LNCaP clone FGC (cell line): ENCODE data around the gene CSHL1.

ENCODE experiments used
- DNase-seq: peaks from one replicate; pipeline ENCODE4 v3.0.0-alpha.2; 2011; ENCODE audit warnings: low read depth
- H3K4me3 ChIP-seq: 2 replicates; pipeline ENCODE4 v1.5.1; 2011; ENCODE audit warnings: mild to moderate bottlenecking, low read depth, low read length, control low read depth
- TF ChIP-seq, protein P1 (sequence below): IDR thresholded peaks from 2 replicates; pipeline ENCODE4 v1.5.1; 2012; ENCODE audit warnings: mild to moderate bottlenecking; ENCODE audit not compliant: control insufficient read depth, insufficient read depth; ENCODE audit errors: extremely low read depth

Gene CSHL1

DNA sequence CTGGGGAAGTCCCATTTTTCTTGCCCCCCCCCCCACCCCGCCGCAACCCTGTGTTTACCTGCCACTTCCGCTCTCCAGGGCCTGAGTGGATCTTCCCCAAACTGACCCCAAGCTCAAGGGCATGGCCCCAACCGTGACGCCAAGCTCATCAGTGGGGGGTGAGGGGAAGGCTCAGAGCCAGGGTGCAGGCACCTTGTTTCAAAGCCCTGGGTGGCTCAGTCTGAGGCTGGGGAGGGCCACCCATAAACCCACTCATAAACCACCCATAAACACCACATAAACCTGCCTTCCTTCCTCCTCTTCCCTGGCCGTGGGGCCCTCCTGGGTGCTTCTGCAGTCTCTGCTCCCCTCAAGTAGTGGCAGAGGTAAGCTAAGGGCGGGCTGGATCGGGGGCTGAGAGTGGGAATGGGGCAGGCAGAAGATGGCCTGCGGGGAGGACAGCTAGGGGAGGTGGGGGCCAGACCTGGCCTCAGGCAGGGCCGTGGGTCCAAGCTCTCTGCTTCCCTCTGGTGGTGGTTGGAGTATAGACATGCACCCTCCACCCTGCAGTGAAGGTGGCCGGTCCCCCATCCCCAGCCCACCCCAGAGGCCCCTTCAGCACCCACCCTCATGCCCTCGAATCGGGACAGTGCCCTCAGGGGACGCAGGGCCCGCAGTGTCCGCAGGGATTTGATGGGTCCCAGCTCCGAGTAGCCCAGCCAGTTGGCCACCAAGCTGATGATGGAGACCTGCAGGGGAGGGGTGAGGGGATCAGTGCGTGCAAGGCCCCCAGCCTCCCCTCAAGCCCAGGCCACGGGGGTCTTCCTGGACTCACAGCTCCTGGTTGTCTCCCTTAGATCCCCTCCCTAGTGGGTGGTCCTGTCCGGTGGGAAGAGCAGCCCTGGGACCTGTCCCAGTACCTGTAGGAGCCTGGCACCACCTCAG, 35.6 kb upstream of the CSHL1 start:
- TF ChIP-seq, protein P1, sequence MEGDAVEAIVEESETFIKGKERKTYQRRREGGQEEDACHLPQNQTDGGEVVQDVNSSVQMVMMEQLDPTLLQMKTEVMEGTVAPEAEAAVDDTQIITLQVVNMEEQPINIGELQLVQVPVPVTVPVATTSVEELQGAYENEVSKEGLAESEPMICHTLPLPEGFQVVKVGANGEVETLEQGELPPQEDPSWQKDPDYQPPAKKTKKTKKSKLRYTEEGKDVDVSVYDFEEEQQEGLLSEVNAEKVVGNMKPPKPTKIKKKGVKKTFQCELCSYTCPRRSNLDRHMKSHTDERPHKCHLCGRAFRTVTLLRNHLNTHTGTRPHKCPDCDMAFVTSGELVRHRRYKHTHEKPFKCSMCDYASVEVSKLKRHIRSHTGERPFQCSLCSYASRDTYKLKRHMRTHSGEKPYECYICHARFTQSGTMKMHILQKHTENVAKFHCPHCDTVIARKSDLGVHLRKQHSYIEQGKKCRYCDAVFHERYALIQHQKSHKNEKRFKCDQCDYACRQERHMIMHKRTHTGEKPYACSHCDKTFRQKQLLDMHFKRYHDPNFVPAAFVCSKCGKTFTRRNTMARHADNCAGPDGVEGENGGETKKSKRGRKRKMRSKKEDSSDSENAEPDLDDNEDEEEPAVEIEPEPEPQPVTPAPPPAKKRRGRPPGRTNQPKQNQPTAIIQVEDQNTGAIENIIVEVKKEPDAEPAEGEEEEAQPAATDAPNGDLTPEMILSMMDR, result peak; percentile 77
- H3K4me3 ChIP-seq, result no peak overlapping the region
- no peak for DNase-seq

DNA sequence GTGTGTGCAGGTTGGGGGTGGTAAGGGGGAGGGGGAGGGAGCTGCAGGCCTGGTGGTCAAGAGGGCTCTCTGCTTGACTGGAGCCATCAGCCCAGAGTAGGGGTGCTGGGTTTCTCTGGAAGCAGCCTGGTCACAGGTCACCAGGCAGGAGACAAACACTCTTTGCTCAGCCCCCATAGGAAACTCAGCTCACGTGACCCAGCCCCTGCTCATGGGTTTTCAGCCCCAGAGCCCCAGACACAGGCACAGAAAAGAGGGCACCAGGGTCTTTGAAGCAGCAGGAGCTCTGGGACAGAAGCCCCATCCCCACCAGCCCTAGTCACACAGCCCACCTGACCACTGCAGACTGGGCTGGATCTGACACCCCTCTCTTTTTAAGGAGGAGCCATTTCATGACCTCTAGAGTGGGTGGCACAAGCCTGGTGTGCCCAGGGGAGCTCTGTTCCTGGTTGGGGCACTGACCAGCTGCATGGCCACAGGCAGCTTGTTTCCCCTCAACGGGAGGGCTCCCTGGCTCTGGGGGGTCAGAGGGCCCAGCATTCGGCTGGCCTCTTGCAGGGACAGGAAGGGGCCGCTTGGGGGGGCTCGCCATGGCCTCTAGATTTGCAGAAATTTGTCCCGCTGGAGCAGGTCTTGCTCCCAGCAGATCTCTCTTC, 34.9 kb upstream of the CSHL1 start:
- no peak overlapping the region for H3K4me3 ChIP-seq
- no peak for DNase-seq
- TF ChIP-seq, protein P1, result no peak

DNA sequence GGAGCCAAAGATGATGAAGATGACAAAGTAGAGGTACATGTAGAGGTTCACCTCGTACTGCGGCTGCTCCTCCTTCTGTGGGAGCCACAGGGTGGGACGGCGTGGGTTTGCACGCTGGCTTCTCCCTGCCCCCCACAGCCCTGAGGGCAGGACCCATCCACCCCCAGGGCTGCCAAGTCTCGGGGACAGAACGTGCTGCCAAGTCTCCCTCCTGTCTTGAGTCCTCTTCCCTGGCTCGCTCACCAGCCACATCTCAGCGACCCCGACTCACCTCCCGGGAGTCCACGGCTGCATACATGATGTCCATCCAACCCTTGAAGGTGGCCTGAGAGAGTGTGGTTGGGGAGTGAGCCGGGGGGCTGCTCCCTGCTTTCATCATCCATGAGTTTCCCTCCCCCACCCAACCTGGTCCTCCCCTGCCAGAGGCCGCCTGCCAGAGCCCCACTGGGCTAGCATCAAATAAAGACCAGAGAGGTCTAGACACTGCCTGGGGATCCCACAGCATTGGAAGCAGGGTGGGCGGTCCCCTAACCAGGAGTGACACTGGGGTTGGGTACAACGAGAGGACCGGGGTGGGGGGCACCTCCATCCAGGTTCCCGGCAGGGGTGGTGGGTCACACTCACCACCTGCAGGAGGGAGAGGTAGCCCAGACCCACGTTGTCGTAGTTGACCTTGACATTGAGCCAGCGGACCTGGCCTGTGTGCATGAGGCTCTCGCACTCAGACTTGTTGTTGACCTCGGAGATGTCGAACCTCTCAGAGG, 33.9 kb upstream of the CSHL1 start:
- TF ChIP-seq, protein P1, result no peak
- no peak overlapping the region for H3K4me3 ChIP-seq

DNA sequence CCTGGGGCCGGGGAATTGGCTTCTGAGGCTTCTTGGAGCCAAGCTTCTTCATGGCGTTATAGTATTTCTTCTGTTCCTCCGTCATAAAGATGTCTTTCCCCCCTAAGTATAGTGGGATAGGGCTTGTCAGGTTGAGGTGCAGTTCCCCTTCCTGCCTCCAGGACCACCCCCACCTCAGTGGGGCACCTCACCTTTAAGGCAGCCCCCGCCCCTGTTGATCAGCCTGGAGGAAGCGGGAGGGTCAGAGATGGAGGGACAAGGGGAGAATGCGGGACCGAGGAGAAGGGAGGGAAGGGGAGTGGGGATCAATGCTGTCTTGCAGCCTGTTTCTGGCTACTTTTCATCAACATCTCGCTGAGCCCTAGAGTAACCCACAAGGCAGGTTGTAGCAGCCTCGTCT, 32.7 kb upstream of the CSHL1 start:
- TF ChIP-seq, protein P1, result no peak
- no peak overlapping the region for H3K4me3 ChIP-seq
- no peak for DNase-seq

More for the DNA sequence above, 33.9 kb upstream of the CSHL1 start:
- no peak for DNase-seq

DNA sequence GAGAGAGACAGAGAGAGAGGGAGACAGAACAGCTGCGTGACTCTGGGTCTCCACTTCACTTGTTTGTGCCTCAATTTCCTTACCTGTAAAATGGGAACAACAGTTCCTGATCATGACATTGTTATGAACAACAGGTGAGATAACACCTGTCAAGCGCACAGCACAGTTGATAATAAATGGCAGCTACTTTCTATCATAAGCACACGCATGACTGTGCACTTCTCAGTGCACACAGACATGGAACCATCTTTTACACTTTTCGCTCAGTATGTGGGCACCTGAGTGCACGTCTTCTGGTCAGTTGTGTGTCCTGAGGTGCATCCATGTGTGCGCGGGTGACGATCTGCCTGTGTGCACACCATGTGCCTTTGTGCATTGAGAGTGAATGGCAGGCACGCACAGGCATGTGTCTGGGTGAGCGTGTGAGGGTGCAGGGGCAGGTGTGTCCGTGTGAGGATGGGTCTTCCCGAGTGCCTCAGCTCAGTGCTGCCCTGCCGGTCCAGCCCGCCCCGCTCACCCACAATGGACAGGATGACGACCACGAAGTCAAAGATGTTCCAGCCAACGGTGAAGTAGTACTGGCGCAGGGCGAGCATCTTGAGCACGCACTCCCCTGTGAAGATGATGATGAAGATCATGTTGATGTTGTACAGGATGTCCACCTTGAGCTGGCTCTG, 31.4 kb upstream of the CSHL1 start:
- no peak overlapping the region for H3K4me3 ChIP-seq
- DNase-seq, result no peak
- TF ChIP-seq, protein P1, result no peak

DNA sequence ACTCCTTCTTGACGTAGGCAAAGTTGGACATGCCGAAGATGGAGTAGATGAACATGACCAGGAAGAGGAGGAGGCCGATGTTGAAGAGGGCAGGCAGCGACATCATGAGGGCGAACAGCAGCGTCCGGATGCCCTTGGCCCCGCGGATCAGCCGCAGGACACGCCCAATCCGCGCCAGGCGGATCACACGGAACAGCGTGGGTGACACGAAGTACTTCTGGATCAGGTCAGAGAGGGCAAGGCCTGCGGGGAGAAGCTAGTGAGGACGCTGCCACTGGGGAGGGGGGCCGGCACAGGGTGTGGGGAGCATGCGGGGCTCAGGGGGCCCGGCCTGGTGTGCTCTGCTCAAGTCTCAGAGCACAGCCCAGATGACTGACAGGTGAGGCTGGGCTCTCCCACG, 30.7 kb upstream of the CSHL1 start:
- H3K4me3 ChIP-seq, result no peak overlapping the region
- TF ChIP-seq, protein P1, result no peak
- DNase-seq, result no peak
